ENCODE data around the gene RNF25. TPM values are rescaled to one million over a fixed set of nuclear protein-coding genes. Genes with fewer than 3 reads are reported as not detected.

Gene RNF25
- total RNA-seq, 1 donor: 41.6 TPM

DNA sequence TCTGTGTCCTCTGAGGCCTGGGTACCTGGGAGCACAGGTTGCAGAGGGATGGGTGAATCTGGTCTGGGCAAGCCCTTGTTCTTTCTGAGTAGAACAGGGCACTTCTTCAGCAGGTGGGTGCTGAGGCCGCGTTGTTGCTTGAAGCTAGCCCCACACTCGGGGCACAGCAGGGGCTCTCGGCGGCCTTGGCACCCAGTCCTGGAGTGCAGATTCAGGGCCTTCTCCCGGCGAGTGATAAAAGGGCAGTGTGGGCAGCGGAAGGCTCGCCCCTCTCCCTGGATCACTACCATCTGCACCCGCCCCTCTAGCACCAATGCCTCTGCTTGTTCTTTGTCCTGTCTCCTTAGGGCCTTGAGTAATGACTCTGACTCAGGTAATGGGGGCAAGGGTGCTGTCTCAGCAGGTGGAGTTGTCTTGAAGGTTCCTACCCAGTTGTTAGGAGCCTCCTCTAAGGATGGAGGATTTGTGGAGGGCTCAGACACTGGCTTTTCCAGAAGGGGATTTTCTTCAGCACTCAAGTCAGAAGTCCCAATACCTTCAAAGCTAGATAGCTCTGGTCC is 28.0 kb downstream of the RNF25 start:
- H3K79me2 ChIP-seq (ENCODE audit: insufficient read depth, low read length): peaks cover 4% of the 10 kb centered on the region
- no peaks in the 10 kb centered on the region for H3K27me3 ChIP-seq (ENCODE audit: insufficient read depth, low read length)
- H3K4me2 ChIP-seq (ENCODE audit: insufficient read depth, low read length): no peak overlapping the region
- peaks cover 10% of the 10 kb centered on the region for H3K4me1 ChIP-seq (ENCODE audit: insufficient read depth, low read length)
- H3K27ac ChIP-seq (ENCODE audit: low read depth, low read length): peak overlapping the region; percentile 87
- H3K36me3 ChIP-seq (ENCODE audit: insufficient read depth, low read length): peaks cover 79% of the 10 kb centered on the region
- H2AFZ ChIP-seq (ENCODE audit: low read length): no peak overlapping the region
- no peak for TF ChIP-seq CTCF (IDR thresholded peaks at IDR 0.05; ENCODE audit: extremely low read depth, low read depth, low read length)
- no peak for DNase-seq (ENCODE audit: insufficient read length, low spot score, missing footprints)
- H4K20me1 ChIP-seq (ENCODE audit: insufficient read depth, low read length): peaks cover 4% of the 10 kb centered on the region
- no peak overlapping the region for H3K4me3 ChIP-seq (ENCODE audit: insufficient read depth, low read length)
- H3K9me3 ChIP-seq (ENCODE audit: low read depth, low read length): no peaks in the 10 kb centered on the region

- no peaks in the 10 kb centered on the region for H3K9me3 ChIP-seq (ENCODE audit: low read depth, low read length)
- peaks cover 10% of the 10 kb centered on the region for H3K4me1 ChIP-seq (ENCODE audit: insufficient read depth, low read length)
- no peaks in the 10 kb centered on the region for H3K79me2 ChIP-seq (ENCODE audit: insufficient read depth, low read length)
- DNase-seq (ENCODE audit: insufficient read length, low spot score, missing footprints): no peak
- H3K36me3 ChIP-seq (ENCODE audit: insufficient read depth, low read length): peaks cover 80% of the 10 kb centered on the region
- no peak overlapping the region for H2AFZ ChIP-seq (ENCODE audit: low read length)
- no peaks in the 10 kb centered on the region for H3K27me3 ChIP-seq (ENCODE audit: insufficient read depth, low read length)
- H3K27ac ChIP-seq (ENCODE audit: low read depth, low read length): no peak overlapping the region
- TF ChIP-seq CTCF (IDR thresholded peaks at IDR 0.05; ENCODE audit: extremely low read depth, low read depth, low read length): no peak
- no peak overlapping the region for H3K4me2 ChIP-seq (ENCODE audit: insufficient read depth, low read length)
- no peak overlapping the region for H3K4me3 ChIP-seq (ENCODE audit: insufficient read depth, low read length)
- no peaks in the 10 kb centered on the region for H4K20me1 ChIP-seq (ENCODE audit: insufficient read depth, low read length)
Measured at GRCh38 chr2:218642786-218643185, 29.0 kb downstream of the RNF25 start.

DNA sequence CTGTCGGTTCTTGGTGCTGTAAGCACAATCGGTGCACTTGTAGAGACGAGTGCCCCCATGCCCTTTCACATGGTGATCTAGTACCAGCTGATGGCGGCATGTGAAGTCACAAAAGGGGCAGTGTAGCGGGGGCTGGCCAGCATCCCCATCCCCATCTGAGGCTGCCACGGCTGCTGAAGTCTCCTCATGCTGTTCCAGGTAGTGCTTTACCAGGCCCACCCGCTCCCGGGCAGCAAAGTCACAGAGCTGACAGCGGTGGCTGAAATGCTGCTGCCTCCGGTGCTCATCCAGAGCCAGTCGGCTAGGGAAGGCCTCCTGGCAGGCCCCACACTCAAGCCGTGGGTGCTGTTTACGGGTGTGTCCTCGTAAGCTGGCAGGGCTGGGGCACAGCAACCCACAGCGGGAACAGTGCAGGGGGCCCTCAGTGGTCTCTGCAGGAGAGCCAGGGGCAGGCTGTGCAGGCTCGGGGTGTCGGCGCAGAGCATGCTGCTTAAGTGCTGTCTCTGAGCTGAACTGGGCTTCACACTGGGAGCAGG is 29.6 kb downstream of the RNF25 start:
- H2AFZ ChIP-seq (ENCODE audit: low read length): no peak overlapping the region
- peaks cover 80% of the 10 kb centered on the region for H3K36me3 ChIP-seq (ENCODE audit: insufficient read depth, low read length)
- H3K79me2 ChIP-seq (ENCODE audit: insufficient read depth, low read length): no peaks in the 10 kb centered on the region
- no peaks in the 10 kb centered on the region for H3K27me3 ChIP-seq (ENCODE audit: insufficient read depth, low read length)
- DNase-seq (ENCODE audit: insufficient read length, low spot score, missing footprints): no peak
- TF ChIP-seq CTCF (IDR thresholded peaks at IDR 0.05; ENCODE audit: extremely low read depth, low read depth, low read length): no peak
- no peak overlapping the region for H3K27ac ChIP-seq (ENCODE audit: low read depth, low read length)
- H3K9me3 ChIP-seq (ENCODE audit: low read depth, low read length): no peaks in the 10 kb centered on the region
- no peak overlapping the region for H3K4me3 ChIP-seq (ENCODE audit: insufficient read depth, low read length)
- no peaks in the 10 kb centered on the region for H4K20me1 ChIP-seq (ENCODE audit: insufficient read depth, low read length)
- H3K4me1 ChIP-seq (ENCODE audit: insufficient read depth, low read length): peaks cover 10% of the 10 kb centered on the region
- no peak overlapping the region for H3K4me2 ChIP-seq (ENCODE audit: insufficient read depth, low read length)

DNA sequence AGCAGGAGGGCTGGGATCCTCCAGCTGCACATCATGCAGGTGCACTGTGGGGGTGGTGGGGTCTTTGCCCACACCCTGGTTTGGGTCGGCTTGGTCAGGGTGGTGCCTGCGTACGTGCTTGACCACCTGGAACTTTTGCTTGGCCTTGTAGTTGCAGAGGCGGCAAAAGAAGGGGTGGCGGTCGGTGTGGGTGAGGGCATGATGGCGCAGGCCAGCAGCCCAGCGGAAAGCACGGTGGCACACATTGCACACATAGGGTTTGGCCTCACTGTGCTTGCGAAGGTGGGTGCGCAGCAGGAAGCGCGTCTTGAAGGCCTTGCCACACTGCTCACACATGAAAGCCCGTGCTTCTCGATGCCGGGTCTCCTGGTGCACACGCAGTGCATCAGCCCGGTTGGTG is 33.4 kb downstream of the RNF25 start:
- H3K36me3 ChIP-seq (ENCODE audit: insufficient read depth, low read length): peaks cover 65% of the 10 kb centered on the region
- no peaks in the 10 kb centered on the region for H3K79me2 ChIP-seq (ENCODE audit: insufficient read depth, low read length)
- no peaks in the 10 kb centered on the region for H3K4me1 ChIP-seq (ENCODE audit: insufficient read depth, low read length)
- no peak overlapping the region for H3K4me2 ChIP-seq (ENCODE audit: insufficient read depth, low read length)
- H3K4me3 ChIP-seq (ENCODE audit: insufficient read depth, low read length): no peak overlapping the region
- no peak for TF ChIP-seq CTCF (IDR thresholded peaks at IDR 0.05; ENCODE audit: extremely low read depth, low read depth, low read length)
- no peaks in the 10 kb centered on the region for H3K9me3 ChIP-seq (ENCODE audit: low read depth, low read length)
- no peaks in the 10 kb centered on the region for H3K27me3 ChIP-seq (ENCODE audit: insufficient read depth, low read length)
- H3K27ac ChIP-seq (ENCODE audit: low read depth, low read length): no peak overlapping the region
- no peaks in the 10 kb centered on the region for H4K20me1 ChIP-seq (ENCODE audit: insufficient read depth, low read length)
- H2AFZ ChIP-seq (ENCODE audit: low read length): no peak overlapping the region
- DNase-seq (ENCODE audit: insufficient read length, low spot score, missing footprints): no peak
